Vagina (tissue), 2 donors: ENCODE data around the gene XIRP2. TPM values are rescaled to one million over a fixed set of nuclear protein-coding genes. Genes with fewer than 3 reads are reported as not detected.

Experiments
- DNase-seq, 2 donors: peaks; one replicate each; pipeline ENCODE4 v3.0.0-alpha.2; 2017; ENCODE audit errors: extremely low spot score in 2 of 2
- H3K27ac ChIP-seq: fragments of 200-600 bp; sonication (generic); one replicate; pipeline ENCODE4 v1.5.1; 2019
- H3K27me3 ChIP-seq: fragments of 200-600 bp; sonication (generic); one replicate; pipeline ENCODE4 v1.5.1; 2019
- H3K36me3 ChIP-seq, 2 donors: fragments of 200-600 bp; sonication (generic); one replicate each; pipeline ENCODE4 v1.5.1; 2017 to 2019
- H3K4me1 ChIP-seq: fragments of 200-600 bp; sonication (generic); one replicate; pipeline ENCODE4 v1.5.1; 2019
- H3K4me3 ChIP-seq, 2 donors: fragments of 200-600 bp; sonication (generic); 1 replicate in 1 of 2; 2 replicates in 1 of 2; pipeline ENCODE4 v1.5.1; 2016 to 2019
- H3K9me3 ChIP-seq: fragments of 200-600 bp; sonication (generic); one replicate; pipeline ENCODE4 v1.5.1; 2019
- CTCF ChIP-seq, 3 experiments: fragments of 450-650 bp in 2 of 3; fragments of 200-600 bp in 1 of 3; sonication (generic) in 1 of 3; IDR thresholded peaks; one replicate each; pipeline ENCODE4 v1.5.1; 2017 to 2019; ENCODE audit warnings: antibody characterized with exemption in 3 of 3, mild to moderate bottlenecking in 2 of 3, moderate library complexity in 2 of 3
- POLR2A ChIP-seq, 2 donors: fragments of 450-650 bp; IDR thresholded peaks; one replicate each; pipeline ENCODE4 v1.6.1; 2017; ENCODE audit warnings: antibody characterized with exemption in 2 of 2, mild to moderate bottlenecking in 2 of 2, moderate library complexity in 2 of 2
- POLR2AphosphoS5 ChIP-seq, 2 donors: sonication (generic); formaldehyde crosslinking; IDR thresholded peaks; one replicate each; pipeline ENCODE4 v1.9.0; 2017; ENCODE audit warnings: antibody characterized with exemption in 2 of 2, mild to moderate bottlenecking in 2 of 2, low read depth in 1 of 2; ENCODE audit not compliant: insufficient read depth in 1 of 2
- intact Hi-C: fragments of 100-400 bp; cut with DNase I; formaldehyde crosslinking; loops from one replicate; pipeline ENCODE4 v1.15.1; 2023
- total RNA-seq: library from RNA; depleted of rRNA; stranded (reverse); fragments of >200 nt; gene quantifications from one replicate; pipeline ENCODE4 v1.2.3, GENCODE V29; 2016

XIRP2 gene
- total RNA-seq, 1 donor from 2014 or later: not detected

GRCh38 chr2:167240671-167241070 is 352.4 kb downstream of the XIRP2 start:
- H3K9me3 ChIP-seq: no peaks in the 10 kb centered on the region
- TF ChIP-seq POLR2AphosphoS5 (IDR thresholded peaks at IDR 0.05; ENCODE audit: insufficient read depth in 1 of 2, low read depth in 1 of 2) (no peak), CTCF (IDR thresholded peaks at IDR 0.05) (no peak), POLR2A (IDR thresholded peaks at IDR 0.05) (no peak)
- H3K27me3 ChIP-seq: no peaks in the 10 kb centered on the region
- H3K27ac ChIP-seq: no peak overlapping the region
- no peaks in the 10 kb centered on the region for H3K36me3 ChIP-seq
- DNase-seq: no peak
- no peaks in the 10 kb centered on the region for H3K4me1 ChIP-seq
- no peak overlapping the region for H3K4me3 ChIP-seq
- intact Hi-C loops: no loop called here

- no peak for DNase-seq
- Histone ChIP-seq H3K4me1 (no peaks in the 10 kb centered on the region), H3K4me3 (no peak overlapping the region), H3K9me3 (no peaks in the 10 kb centered on the region), H3K27me3 (no peaks in the 10 kb centered on the region), H3K36me3 (no peaks in the 10 kb centered on the region), H3K27ac (no peak overlapping the region)
- TF ChIP-seq CTCF (IDR thresholded peaks at IDR 0.05): no peak
- TF ChIP-seq POLR2A (IDR thresholded peaks at IDR 0.05): no peak
- no peak for TF ChIP-seq POLR2AphosphoS5 (IDR thresholded peaks at IDR 0.05; ENCODE audit: insufficient read depth in 1 of 2, low read depth in 1 of 2)
- intact Hi-C loops: no loop called here
Observed at GRCh38 chr2:167249197-167249596, 360.9 kb downstream of the XIRP2 start.

GRCh38 chr2:167253025-167253424 is 364.7 kb downstream of the XIRP2 start:
- no peaks in the 10 kb centered on the region for H3K27me3 ChIP-seq
- H3K4me1 ChIP-seq: no peaks in the 10 kb centered on the region
- H3K36me3 ChIP-seq: no peaks in the 10 kb centered on the region
- H3K9me3 ChIP-seq: no peaks in the 10 kb centered on the region
- H3K27ac ChIP-seq: no peak overlapping the region
- intact Hi-C loops: no loop called here
- no peak for TF ChIP-seq POLR2A (IDR thresholded peaks at IDR 0.05)
- TF ChIP-seq POLR2AphosphoS5 (IDR thresholded peaks at IDR 0.05; ENCODE audit: insufficient read depth in 1 of 2, low read depth in 1 of 2): no peak
- no peak for DNase-seq
- H3K4me3 ChIP-seq: no peak overlapping the region

GRCh38 chr2:167254721-167255120 is 366.4 kb downstream of the XIRP2 start:
- intact Hi-C loops: no loop called here

GRCh38 chr2:167258712-167259111 is 370.4 kb downstream of the XIRP2 start:
- intact Hi-C loops: no loop called here
- no peak for TF ChIP-seq CTCF (IDR thresholded peaks at IDR 0.05)
- TF ChIP-seq POLR2A (IDR thresholded peaks at IDR 0.05): no peak
- no peaks in the 10 kb centered on the region for H3K36me3 ChIP-seq
- H3K27ac ChIP-seq: no peak overlapping the region
- no peaks in the 10 kb centered on the region for H3K9me3 ChIP-seq
- DNase-seq: no peak
- no peak overlapping the region for H3K4me3 ChIP-seq
- H3K27me3 ChIP-seq: no peaks in the 10 kb centered on the region
- no peaks in the 10 kb centered on the region for H3K4me1 ChIP-seq

More at GRCh38 chr2:167254721-167255120, 366.4 kb downstream of the XIRP2 start:
- DNase-seq: no peak
- Histone ChIP-seq H3K27me3 (no peaks in the 10 kb centered on the region), H3K9me3 (no peaks in the 10 kb centered on the region), H3K4me1 (no peaks in the 10 kb centered on the region), H3K27ac (no peak overlapping the region), H3K4me3 (no peak overlapping the region), H3K36me3 (no peaks in the 10 kb centered on the region)
- no peak for TF ChIP-seq POLR2AphosphoS5 (IDR thresholded peaks at IDR 0.05; ENCODE audit: insufficient read depth in 1 of 2, low read depth in 1 of 2)
- TF ChIP-seq POLR2A (IDR thresholded peaks at IDR 0.05): no peak
- no peak for TF ChIP-seq CTCF (IDR thresholded peaks at IDR 0.05)

GRCh38 chr2:167264380-167264779 is 376.1 kb downstream of the XIRP2 start:
- TF ChIP-seq POLR2A (IDR thresholded peaks at IDR 0.05) (no peak), POLR2AphosphoS5 (IDR thresholded peaks at IDR 0.05; ENCODE audit: insufficient read depth in 1 of 2, low read depth in 1 of 2) (no peak), CTCF (IDR thresholded peaks at IDR 0.05) (no peak)
- Histone ChIP-seq H3K9me3 (no peaks in the 10 kb centered on the region), H3K4me1 (no peaks in the 10 kb centered on the region), H3K27me3 (no peaks in the 10 kb centered on the region), H3K27ac (no peak overlapping the region), H3K36me3 (no peaks in the 10 kb centered on the region), H3K4me3 (no peak overlapping the region)
- no peak for DNase-seq
- intact Hi-C loops: no loop called here
